HG03097 (cell line): Measurements from ENCODE around the gene KRTAP13-4.

Experiments used
- ATAC-seq: cut with Tn5 transposase; IDR thresholded peaks from one replicate; pipeline ENCODE4 v1.9.1; 2021; ENCODE audit not compliant: unreplicated experiment, low FRiP score

Gene KRTAP13-4, protein sequence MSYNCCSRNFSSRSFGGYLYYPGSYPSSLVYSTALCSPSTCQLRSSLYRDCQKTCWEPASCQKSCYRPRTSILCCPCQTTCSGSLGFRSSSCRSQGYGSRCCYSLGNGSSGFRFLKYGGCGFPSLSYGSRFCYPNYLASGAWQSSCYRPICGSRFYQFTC

DNA sequence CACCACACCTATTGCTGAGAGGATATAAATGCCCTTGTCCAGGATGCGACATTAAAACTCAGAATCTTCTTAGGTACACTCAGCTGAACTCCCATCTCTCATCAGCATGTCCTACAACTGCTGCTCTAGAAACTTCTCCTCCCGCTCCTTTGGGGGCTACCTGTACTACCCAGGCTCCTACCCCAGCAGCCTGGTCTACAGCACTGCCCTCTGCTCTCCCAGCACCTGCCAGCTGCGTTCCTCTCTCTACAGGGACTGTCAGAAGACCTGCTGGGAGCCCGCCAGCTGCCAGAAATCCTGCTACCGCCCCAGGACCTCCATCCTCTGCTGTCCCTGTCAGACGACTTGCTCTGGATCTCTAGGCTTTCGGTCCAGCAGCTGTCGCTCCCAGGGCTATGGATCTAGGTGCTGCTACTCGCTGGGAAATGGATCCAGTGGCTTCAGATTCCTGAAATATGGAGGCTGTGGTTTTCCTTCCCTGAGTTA, at the start of gene KRTAP13-4:
Gene KRTAP13-4 (plus strand): TSS at position 51 of the 486 bp plus-strand sequence. CDS start 56 bp downstream, at position 107.
- ATAC-seq, result no peak

DNA sequence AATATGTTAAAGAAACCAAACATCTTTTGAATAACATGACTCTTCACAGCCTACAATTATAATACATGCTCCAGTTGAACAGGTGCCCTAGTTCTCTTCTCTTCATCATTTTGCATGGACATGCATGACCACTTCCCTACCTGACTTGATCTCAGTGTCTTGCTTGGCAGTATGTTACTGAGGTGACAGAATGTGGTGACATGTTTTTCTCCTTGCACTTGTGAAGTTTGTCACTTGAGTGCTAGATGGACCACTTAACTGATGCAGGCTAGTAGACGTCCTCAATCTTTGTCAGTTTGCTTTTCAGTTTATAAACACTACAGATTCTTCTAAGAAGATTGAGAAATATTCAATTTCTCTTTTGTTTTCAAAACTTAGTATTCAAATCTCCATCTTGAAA, 47.8 kb upstream of the KRTAP13-4 start:
- no peak for ATAC-seq

DNA sequence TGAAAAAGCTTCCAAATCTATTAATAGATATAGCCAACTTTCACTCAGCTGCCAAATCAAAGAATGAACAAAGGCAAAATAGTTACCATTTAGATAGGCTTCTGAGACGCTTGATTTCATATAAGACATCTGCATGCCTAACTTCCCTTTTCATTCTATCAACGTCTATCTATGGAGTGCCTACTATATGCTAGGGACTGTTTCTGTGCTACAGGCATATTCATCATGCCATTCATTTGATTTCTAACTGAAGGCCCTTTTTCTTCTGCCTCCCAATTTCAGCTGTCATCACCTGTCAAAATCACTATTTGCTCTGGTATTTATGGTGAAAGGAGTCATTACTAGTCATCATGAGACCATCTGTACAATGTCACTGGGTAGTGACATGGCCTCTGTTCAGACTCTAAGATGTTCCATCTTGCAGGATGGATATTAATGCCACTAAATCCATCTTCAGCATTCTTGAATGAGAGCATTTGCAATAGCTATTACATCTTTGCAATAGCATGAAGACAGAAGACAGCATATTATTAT, 38.5 kb upstream of the KRTAP13-4 start:
- ATAC-seq, result no peak

DNA sequence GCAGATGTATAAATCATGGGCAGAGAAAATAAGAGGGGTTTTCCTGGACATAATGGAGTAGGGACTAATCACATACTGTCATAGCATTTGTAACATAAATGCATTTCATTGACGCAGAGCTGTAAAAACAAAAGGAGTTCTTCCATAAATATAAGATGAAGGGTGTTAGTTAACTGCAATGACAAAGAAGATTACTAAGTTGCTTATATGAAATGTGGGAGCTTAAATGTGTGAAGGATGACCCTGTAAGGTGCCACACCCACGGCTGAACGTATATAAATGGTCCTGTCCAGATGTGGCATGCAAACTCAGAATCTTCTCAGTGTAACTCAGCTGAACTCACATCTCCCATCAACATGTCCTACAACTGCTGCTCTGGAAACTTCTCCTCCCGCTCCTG, 34.3 kb upstream of the KRTAP13-4 start, which contains the start of gene KRTAP13-1:
Gene KRTAP13-1 (plus strand): TSS at position 301 of the 400 bp plus-strand sequence. CDS start 56 bp downstream, at position 357.
- no peak for ATAC-seq

- ATAC-seq, result no peak
These were observed 21.1 kb upstream of the KRTAP13-4 start for GRCh38 chr21:30408782-30409494.

- no peak for ATAC-seq
These were observed 14.0 kb upstream of the KRTAP13-4 start for GRCh38 chr21:30415993-30416392.

- ATAC-seq, result no peak
These were observed 4.2 kb upstream of the KRTAP13-4 start, which contains the start of gene KRTAP13-3 for GRCh38 chr21:30425826-30426225. TSS of gene KRTAP13-3 (minus strand) at chr21:30425926. CDS start at chr21:30425912, 14 bp downstream.

DNA sequence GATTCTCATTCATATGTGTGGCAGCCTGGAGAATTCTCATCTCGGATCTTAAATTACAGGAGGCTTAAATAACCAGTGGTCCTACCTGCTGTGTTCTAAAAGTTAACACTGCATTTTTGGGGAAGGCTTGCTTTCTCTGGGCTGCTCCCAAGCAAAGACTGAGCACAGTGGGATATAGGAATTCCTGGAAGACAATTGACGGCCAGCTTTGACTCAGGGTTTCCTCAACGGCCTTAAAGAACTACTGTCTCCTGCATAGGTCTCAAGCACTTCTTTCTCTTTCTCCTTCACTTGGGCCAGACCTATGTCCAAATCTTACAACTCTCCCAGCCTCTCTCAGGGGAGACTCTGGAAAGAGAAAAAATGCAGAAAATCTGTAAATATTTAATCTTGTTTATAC, 3.3 kb upstream of the KRTAP13-4 start:
- ATAC-seq, result no peak

DNA sequence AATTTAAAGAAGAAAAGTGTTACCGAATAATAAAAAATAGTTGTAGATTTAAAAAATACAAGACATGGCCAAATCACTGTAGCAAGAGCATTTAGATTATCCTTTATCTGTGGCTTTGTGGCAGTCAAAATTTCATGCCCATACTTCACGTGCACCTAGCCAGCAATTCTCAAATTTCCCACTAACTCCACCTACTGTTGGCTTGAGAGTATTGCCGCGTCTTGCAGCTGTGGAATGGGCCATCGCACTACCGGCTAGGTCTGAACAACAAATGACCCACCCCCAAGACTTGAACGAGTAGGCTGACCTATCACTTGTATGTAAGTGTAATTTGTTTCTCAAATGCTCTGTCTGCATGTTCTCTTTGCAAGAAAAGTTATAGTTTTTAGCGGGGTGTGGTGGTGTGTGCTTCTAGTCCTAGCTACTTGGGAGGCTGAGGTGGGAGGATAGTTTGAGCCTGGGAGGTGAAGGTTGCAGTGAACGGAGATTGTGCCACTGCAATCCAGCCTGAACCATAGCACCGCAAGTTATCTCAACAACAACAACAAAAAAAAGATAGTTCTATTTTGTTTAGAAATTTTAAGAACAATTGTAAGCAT, 4.1 kb downstream of the KRTAP13-4 start:
- ATAC-seq, result no peak

GRCh38 chr21:30437010-30437565, 7.1 kb downstream of the KRTAP13-4 start:
- ATAC-seq, result no peak

GRCh38 chr21:30439975-30440374, 10.0 kb downstream of the KRTAP13-4 start, which contains the start of gene KRTAP15-1:
TSS of gene KRTAP15-1 (plus strand) at chr21:30440275. CDS start at chr21:30440328, 53 bp downstream.
- ATAC-seq, result no peak

DNA sequence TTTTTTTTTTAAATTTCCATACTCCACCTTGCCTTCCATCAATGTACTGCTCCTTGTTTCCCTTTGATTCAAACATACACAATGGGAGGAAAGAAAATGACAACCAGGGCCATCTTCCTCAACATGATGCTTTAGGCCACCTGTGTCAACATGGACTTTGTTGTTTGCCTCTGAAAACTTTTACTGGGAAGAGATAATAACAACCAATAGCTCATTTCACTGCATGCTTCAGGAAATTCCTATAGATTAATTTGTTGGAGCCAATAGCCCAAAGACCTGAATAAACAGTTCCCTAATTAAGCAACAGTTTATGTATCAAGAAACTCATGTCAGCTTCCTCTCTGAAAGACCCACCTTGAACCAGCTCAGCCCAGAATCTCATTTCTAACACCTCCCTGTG, 13.2 kb downstream of the KRTAP13-4 start:
- no peak for ATAC-seq

GRCh38 chr21:30444204-30444603, 14.2 kb downstream of the KRTAP13-4 start:
- no peak for ATAC-seq

DNA sequence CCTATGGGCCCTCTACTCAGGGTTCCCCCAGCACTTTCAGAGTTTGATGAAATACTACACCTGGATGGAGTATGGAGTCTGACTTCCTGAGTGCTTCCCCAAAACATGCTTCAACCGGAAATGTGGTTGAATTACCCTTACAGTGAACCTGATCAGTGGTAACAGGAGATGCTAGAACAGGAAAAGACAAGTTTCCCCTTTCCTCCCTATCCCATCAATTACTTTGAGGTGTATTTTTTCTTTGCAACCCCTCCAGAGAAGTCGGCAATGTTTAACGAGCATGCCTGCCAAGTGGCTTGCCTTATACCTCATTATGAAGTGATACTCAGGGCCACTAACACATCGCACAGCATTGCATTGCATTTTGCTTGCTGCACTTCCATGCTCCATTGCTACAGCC, 17.0 kb downstream of the KRTAP13-4 start:
- ATAC-seq, result no peak

DNA sequence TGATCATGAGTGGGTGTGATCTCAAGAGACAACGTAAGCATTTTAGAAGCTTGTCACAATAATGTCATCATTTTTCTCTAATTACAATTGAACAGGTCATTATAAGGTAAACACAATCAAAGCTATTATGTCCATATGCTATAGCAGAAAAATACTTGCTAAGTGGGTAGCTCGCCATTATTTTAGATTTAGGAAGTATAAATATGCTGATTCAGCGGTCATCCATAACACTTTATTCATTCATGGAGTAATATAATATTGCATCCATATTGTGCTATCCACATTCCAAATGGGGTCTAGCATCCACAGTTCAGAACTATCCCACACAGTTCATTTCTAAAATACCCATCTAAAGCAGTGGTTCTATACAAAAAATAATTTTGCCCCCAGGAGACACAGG, 18.5 kb downstream of the KRTAP13-4 start:
- ATAC-seq, result no peak

GRCh38 chr21:30463713-30464112, 33.7 kb downstream of the KRTAP13-4 start:
- no peak for ATAC-seq

- no peak for ATAC-seq
These were observed 39.1 kb downstream of the KRTAP13-4 start for GRCh38 chr21:30468900-30469714.

- no peak for ATAC-seq
These were observed 48.0 kb downstream of the KRTAP13-4 start for GRCh38 chr21:30478004-30478403.

- no peak for ATAC-seq
These were observed 49.2 kb downstream of the KRTAP13-4 start for GRCh38 chr21:30479259-30479658.

- no peak for ATAC-seq
These were observed 50.1 kb downstream of the KRTAP13-4 start, which contains the start of gene KRTAP19-1 for GRCh38 chr21:30480145-30480544. TSS of gene KRTAP19-1 (minus strand) at chr21:30480367. CDS start at chr21:30480317, 50 bp downstream.
